GM19468 (cell line): Measurements from ENCODE around the gene DNAJB8.

ENCODE experiments used
- ATAC-seq: cut with Tn5 transposase; IDR thresholded peaks from one replicate; pipeline ENCODE4 v1.9.1; 2021; ENCODE audit warnings: mild to moderate bottlenecking, moderate library complexity, moderate number of reproducible peaks; ENCODE audit not compliant: unreplicated experiment; ENCODE audit errors: extremely low read depth

DNAJB8 gene

GRCh38 chr3:128430301-128430700 is 36.4 kb downstream of the DNAJB8 start:
- no peak for ATAC-seq

DNA sequence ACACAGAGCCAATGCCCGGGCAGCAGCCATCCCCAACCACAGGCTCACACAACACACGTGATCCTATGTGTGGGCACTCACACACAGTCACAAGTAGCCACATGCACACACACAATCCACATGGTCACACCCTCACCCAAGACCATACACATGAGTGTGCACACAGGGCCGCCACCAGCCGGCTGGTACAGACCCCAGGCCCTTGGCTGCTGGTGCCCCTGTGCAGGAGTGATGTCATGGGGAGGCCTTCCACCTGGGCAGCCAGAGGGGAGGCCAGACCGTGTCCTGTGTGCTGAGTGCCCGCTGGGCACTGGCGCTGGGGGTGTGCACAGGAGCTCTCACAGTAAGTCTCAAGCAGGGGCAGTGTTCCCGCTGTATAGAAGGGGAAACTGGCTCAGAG is 36.9 kb downstream of the DNAJB8 start:
- ATAC-seq, result no peak

- no peak for ATAC-seq
Measured at GRCh38 chr3:128429275-128429674, 37.4 kb downstream of the DNAJB8 start.

DNA sequence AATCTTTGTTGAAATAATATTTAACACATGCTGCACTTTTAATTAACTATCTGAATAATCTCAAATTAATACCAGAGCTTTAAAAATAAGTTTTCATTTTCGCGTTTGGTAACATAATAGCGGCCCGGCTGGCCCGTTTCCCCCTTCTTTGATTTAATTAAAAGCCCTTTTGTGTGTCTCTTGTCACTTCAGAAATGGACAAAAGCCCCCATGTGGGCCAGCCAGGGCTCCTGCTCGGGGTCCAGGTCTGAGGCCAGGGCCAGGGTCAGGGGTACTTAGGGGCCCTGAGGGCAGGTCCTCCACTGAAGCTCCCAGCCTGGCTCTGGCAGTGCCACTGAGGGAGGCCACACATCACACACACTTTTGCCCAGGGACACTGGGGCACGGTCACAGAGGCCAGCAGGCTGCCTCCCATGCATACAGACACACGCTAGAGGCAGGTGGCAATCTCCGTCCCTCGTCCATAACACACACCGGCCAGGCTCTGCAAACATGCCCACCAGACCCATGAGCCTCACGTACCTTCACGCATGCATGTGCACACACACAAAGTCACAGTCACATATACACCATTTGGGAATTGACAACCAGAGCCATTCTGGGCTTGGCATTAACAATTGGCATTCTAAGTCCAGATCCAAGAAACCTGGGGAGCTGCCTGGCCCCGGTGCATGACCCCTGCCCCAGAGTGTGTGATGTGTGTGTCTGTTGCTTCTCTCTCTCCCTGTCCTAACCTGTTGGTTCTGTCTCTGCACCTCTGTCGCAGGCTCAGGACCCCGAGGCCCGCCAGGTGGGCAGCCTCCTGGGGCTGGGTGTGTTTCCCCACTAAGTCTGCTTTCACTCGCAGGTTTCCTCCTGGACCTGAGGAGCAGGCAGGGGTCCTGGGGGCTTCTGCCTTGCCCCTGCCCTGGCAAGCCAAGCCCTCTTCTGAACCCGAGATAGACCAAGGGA is 38.5 kb downstream of the DNAJB8 start:
- no peak for ATAC-seq

GRCh38 chr3:128427175-128427857 is 39.4 kb downstream of the DNAJB8 start:
- no peak for ATAC-seq

DNA sequence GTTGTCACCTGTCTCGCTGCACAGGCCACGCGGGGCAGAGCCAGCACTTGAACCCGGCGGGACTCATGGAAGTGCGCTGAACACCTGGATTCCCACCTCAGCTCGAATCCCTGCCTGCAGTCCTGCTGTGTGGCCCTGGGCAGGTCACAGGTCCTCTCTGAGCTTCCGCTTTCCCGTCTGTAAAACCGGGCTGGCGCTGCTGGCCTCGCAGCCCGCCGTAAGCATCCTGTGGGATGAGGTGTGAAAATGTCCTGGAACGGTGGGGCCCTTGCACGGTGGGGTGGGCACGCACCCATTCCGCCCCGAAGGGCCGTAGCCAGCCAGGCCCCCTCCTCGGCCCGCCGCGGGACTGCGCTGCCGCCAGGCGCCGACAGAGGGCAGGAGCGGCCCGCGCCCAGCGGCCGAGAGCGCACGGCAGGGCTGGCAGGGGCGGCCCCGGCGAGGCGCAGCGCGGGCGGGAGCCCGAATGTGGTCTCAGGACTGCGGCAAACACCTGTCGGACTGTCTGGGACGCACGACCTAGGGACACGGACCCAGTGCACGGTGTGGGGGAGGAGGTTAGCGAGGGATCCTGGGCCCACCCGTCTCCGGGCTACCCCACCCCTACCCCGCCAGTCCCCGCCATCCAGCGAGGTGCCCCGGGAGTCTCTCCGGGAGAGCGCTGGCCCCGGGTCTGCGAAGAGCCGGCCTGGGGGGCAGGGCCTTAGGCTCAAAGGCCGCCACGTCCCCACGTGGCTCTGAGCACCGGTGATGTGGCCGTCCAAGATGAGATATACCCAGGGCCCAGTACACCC is 40.4 kb downstream of the DNAJB8 start:
- no peak for ATAC-seq

- no peak for ATAC-seq
Measured at GRCh38 chr3:128425846-128426127, 40.9 kb downstream of the DNAJB8 start.

GRCh38 chr3:128425142-128425845 is 41.4 kb downstream of the DNAJB8 start:
- ATAC-seq, result no peak

- ATAC-seq, result no peak
Measured at GRCh38 chr3:128424508-128425069, 42.1 kb downstream of the DNAJB8 start.

DNA sequence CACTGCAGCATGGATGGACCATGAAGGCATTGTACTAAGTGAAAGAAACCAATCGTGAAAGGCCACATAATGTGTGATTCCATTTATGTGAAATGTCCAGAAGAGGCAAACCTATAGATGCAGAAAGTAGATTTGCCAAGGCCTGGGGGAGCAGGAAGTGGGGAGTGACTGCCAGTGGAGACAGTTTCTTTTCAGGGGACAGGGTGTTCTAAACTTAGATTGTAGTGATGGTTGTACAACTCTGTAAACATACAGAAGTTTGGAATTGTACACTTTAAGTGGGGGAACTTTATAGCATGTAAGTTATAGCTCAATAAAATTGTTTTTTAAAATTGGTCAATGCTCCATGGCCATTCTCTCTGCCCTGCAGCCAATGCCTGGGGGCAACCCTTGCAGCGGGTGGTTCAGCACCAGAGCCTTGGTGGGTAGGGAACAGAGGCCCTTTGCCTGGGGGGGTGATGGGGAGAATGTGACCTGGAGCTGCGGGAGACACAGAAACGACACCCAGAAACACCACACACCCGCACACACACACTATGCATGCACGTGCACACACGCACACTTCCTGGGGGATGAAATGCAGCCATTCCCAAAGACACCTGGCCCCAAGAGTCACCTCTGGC is 43.1 kb downstream of the DNAJB8 start:
- ATAC-seq, result no peak

- no peak for ATAC-seq
Measured at GRCh38 chr3:128422762-128423524, 43.7 kb downstream of the DNAJB8 start.

DNA sequence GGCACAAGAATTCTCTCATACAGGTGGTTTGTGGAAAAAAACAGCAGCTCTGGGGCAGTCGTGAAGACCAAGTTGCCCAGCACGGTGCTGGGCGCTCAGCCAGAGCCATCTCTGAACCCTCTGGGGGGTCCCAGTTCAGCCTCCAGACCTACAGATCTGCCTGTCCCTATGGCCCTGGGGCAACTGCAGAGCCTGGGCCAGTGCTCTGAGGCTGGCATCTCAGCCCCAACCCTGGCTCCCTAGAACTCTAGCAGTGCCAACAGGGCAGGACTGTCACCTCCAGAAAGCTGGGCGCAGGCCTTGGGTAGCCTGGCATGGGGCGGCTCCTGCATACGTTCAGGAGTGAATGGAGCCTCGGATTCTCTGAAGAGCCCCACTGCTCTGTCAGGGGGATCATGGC is 44.7 kb downstream of the DNAJB8 start:
- ATAC-seq, result no peak

- no peak for ATAC-seq
Measured at GRCh38 chr3:128421439-128421836, 45.3 kb downstream of the DNAJB8 start.

GRCh38 chr3:128420720-128421438 is 45.8 kb downstream of the DNAJB8 start:
- ATAC-seq, result no peak

- no peak for ATAC-seq
Measured at GRCh38 chr3:128420289-128420688, 46.4 kb downstream of the DNAJB8 start.

DNA sequence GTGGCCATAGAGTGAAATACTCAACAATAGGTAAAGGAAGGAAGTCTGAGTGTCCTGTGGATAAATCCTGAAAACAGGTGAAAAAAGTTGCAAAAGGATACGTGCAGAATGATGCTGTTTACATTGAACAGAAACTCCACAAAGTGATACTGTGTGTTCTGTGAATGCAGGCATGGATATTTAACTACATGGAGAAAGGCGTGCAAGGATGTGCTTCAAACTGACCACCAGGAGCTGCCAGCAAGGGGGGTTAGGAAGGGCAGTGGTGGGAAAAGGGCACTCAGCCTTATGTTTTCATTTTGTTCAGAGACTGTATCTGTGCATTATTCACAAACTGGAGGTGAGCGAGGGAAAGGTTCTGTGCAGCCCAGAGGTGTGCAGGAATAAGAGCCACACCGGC is 47.4 kb downstream of the DNAJB8 start:
- no peak for ATAC-seq

DNA sequence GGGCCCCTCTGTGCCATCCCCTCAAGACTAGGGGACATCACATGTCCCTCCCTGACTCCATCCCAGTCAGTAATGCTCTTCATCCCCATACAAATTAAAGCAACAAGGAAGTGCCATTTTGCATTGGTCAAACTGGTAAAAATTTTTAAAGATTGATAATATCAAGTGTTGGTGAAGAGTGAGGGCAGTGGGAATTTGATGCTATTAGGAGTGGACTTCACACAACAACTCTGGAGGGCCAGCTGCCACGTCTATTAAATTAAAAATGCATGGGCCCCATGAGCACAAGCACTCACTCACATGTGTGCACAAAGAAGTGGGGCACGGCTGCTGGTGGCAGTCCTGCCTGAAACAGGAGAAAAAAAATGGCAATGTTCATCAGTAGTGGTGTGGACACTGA is 47.8 kb downstream of the DNAJB8 start:
- ATAC-seq, result no peak

GRCh38 chr3:128416578-128417211 is 50.0 kb downstream of the DNAJB8 start:
- no peak for ATAC-seq
